ENCODE data around the gene C2orf49. TPM values are rescaled to one million over a fixed set of nuclear protein-coding genes. Genes with fewer than 3 reads are reported as not detected.

Gene C2orf49
- 10 to 100 TPM; 16.5 to 17.6 TPM for total RNA-seq

- Mint-ChIP-seq H3K27me3 (no peaks in the 10 kb centered on the region), H3K9me3 (no peaks in the 10 kb centered on the region), H3K4me3 (peak within 1 kb of the TSS; percentile 97), H3K4me1 (ENCODE audit: low read depth in 2 of 2) (peaks cover 24 to 25% of the 10 kb centered on the region in 2 donors), H3K36me3 (peaks cover 6% of the 10 kb centered on the region), H3K27ac (peak within 1 kb of the TSS; percentile 97 to 99)
- DNase-seq (ENCODE audit: low spot score) (peak; percentile 89), ATAC-seq (peak; percentile 95 to 96)
Observed at GRCh38 chr2:105337122-105338019, at the start of gene C2orf49. Gene C2orf49, plus strand, starts transcription at chr2:105337540. Its CDS starts 48 bp downstream, at chr2:105337588.

- no peak for ATAC-seq
- Mint-ChIP-seq H3K36me3 (peaks cover 29% of the 10 kb centered on the region), H3K9me3 (no peaks in the 10 kb centered on the region), H3K27ac (no peak overlapping the region), H3K27me3 (no peaks in the 10 kb centered on the region), H3K4me1 (ENCODE audit: low read depth in 2 of 2) (peaks cover 0 to 3% of the 10 kb centered on the region in 2 donors), H3K4me3 (no peak overlapping the region)
- DNase-seq (ENCODE audit: low spot score) = no peak
Observed at GRCh38 chr2:105287692-105288091, 49.6 kb upstream of the C2orf49 start.

- H3K27me3 Mint-ChIP-seq = no peaks in the 10 kb centered on the region
- H3K36me3 Mint-ChIP-seq = peaks cover 29% of the 10 kb centered on the region
- DNase-seq (ENCODE audit: low spot score) (no peak), ATAC-seq (no peak)
- H3K4me3 Mint-ChIP-seq = no peak overlapping the region
- peaks cover 0 to 3% of the 10 kb centered on the region in 2 donors for H3K4me1 Mint-ChIP-seq (ENCODE audit: low read depth in 2 of 2)
- H3K9me3 Mint-ChIP-seq = no peaks in the 10 kb centered on the region
- no peak overlapping the region for H3K27ac Mint-ChIP-seq
Observed at GRCh38 chr2:105288133-105288532, 49.2 kb upstream of the C2orf49 start.

- H3K27ac Mint-ChIP-seq = no peak overlapping the region
- no peaks in the 10 kb centered on the region for H3K4me1 Mint-ChIP-seq (ENCODE audit: low read depth in 2 of 2)
- no peak for DNase-seq (ENCODE audit: low spot score)
- no peak overlapping the region for H3K4me3 Mint-ChIP-seq
- H3K36me3 Mint-ChIP-seq = peaks cover 34% of the 10 kb centered on the region
- no peaks in the 10 kb centered on the region for H3K9me3 Mint-ChIP-seq
- no peak for ATAC-seq
- no peaks in the 10 kb centered on the region for H3K27me3 Mint-ChIP-seq
Observed at GRCh38 chr2:105290981-105291660, 46.2 kb upstream of the C2orf49 start.

- ATAC-seq (no peak), DNase-seq (ENCODE audit: low spot score) (no peak)
- no peak overlapping the region for H3K4me3 Mint-ChIP-seq
- no peaks in the 10 kb centered on the region for H3K27me3 Mint-ChIP-seq
- peaks cover 38% of the 10 kb centered on the region for H3K36me3 Mint-ChIP-seq
- no peak overlapping the region for H3K27ac Mint-ChIP-seq
- no peaks in the 10 kb centered on the region for H3K4me1 Mint-ChIP-seq (ENCODE audit: low read depth in 2 of 2)
- H3K9me3 Mint-ChIP-seq = no peaks in the 10 kb centered on the region
Observed at GRCh38 chr2:105291981-105292380, 45.4 kb upstream of the C2orf49 start.

- ATAC-seq (no peak), DNase-seq (ENCODE audit: low spot score) (no peak)
- H3K27me3 Mint-ChIP-seq = no peaks in the 10 kb centered on the region
- H3K4me3 Mint-ChIP-seq = no peak overlapping the region
- H3K27ac Mint-ChIP-seq = no peak overlapping the region
- H3K4me1 Mint-ChIP-seq (ENCODE audit: low read depth in 2 of 2) = no peaks in the 10 kb centered on the region
- H3K9me3 Mint-ChIP-seq = no peaks in the 10 kb centered on the region
- peaks cover 52% of the 10 kb centered on the region for H3K36me3 Mint-ChIP-seq
Observed at GRCh38 chr2:105294046-105294445, 43.3 kb upstream of the C2orf49 start.

GRCh38 chr2:105294844-105295481 is 42.4 kb upstream of the C2orf49 start:
- DNase-seq (ENCODE audit: low spot score) = no peak
- Mint-ChIP-seq H3K4me1 (ENCODE audit: low read depth in 2 of 2) (no peaks in the 10 kb centered on the region), H3K9me3 (no peaks in the 10 kb centered on the region), H3K4me3 (no peak overlapping the region), H3K27ac (no peak overlapping the region), H3K27me3 (no peaks in the 10 kb centered on the region), H3K36me3 (peaks cover 52% of the 10 kb centered on the region)
- ATAC-seq = no peak

GRCh38 chr2:105296017-105296611 is 41.2 kb upstream of the C2orf49 start:
- Mint-ChIP-seq H3K27ac (no peak overlapping the region), H3K4me3 (no peak overlapping the region), H3K36me3 (peaks cover 45% of the 10 kb centered on the region), H3K27me3 (no peaks in the 10 kb centered on the region), H3K9me3 (no peaks in the 10 kb centered on the region), H3K4me1 (ENCODE audit: low read depth in 2 of 2) (no peaks in the 10 kb centered on the region)
- DNase-seq (ENCODE audit: low spot score) (no peak), ATAC-seq (no peak)

GRCh38 chr2:105297216-105297615 is 40.1 kb upstream of the C2orf49 start:
- no peak overlapping the region for H3K27ac Mint-ChIP-seq
- no peak for DNase-seq (ENCODE audit: low spot score)
- no peaks in the 10 kb centered on the region for H3K9me3 Mint-ChIP-seq
- no peaks in the 10 kb centered on the region for H3K27me3 Mint-ChIP-seq
- H3K4me1 Mint-ChIP-seq (ENCODE audit: low read depth in 2 of 2) = peaks cover 6 to 7% of the 10 kb centered on the region in 2 donors
- no peak overlapping the region for H3K4me3 Mint-ChIP-seq
- peaks cover 34% of the 10 kb centered on the region for H3K36me3 Mint-ChIP-seq
- no peak for ATAC-seq

GRCh38 chr2:105298017-105298416 is 39.3 kb upstream of the C2orf49 start:
- Mint-ChIP-seq H3K4me3 (no peak overlapping the region), H3K27me3 (no peaks in the 10 kb centered on the region), H3K4me1 (ENCODE audit: low read depth in 2 of 2) (peaks cover 11 to 15% of the 10 kb centered on the region in 2 donors), H3K36me3 (peaks cover 29% of the 10 kb centered on the region), H3K27ac (no peak overlapping the region), H3K9me3 (no peaks in the 10 kb centered on the region)
- no peak for ATAC-seq
- no peak for DNase-seq (ENCODE audit: low spot score)

GRCh38 chr2:105299290-105299689 is 38.0 kb upstream of the C2orf49 start:
- no peak overlapping the region for H3K4me3 Mint-ChIP-seq
- peaks cover 21% of the 10 kb centered on the region for H3K36me3 Mint-ChIP-seq
- ATAC-seq (no peak), DNase-seq (ENCODE audit: low spot score) (no peak)
- H3K27ac Mint-ChIP-seq = no peak overlapping the region
- no peaks in the 10 kb centered on the region for H3K9me3 Mint-ChIP-seq
- no peaks in the 10 kb centered on the region for H3K27me3 Mint-ChIP-seq
- H3K4me1 Mint-ChIP-seq (ENCODE audit: low read depth in 2 of 2) = peaks cover 19 to 22% of the 10 kb centered on the region in 2 donors

GRCh38 chr2:105301646-105302045 is 35.7 kb upstream of the C2orf49 start:
- Mint-ChIP-seq H3K27ac (no peak overlapping the region), H3K9me3 (no peaks in the 10 kb centered on the region), H3K27me3 (no peaks in the 10 kb centered on the region), H3K4me3 (no peak overlapping the region), H3K4me1 (ENCODE audit: low read depth in 2 of 2) (peaks cover 20 to 25% of the 10 kb centered on the region in 2 donors), H3K36me3 (peaks cover 17% of the 10 kb centered on the region)
- DNase-seq (ENCODE audit: low spot score) (no peak), ATAC-seq (no peak)

- peaks cover 4% of the 10 kb centered on the region for H3K36me3 Mint-ChIP-seq
- H3K9me3 Mint-ChIP-seq = no peaks in the 10 kb centered on the region
- H3K4me1 Mint-ChIP-seq (ENCODE audit: low read depth in 2 of 2) = peaks cover 34 to 42% of the 10 kb centered on the region in 2 donors
- no peak overlapping the region for H3K4me3 Mint-ChIP-seq
- ATAC-seq (no peak), DNase-seq (ENCODE audit: low spot score) (no peak)
- no peak overlapping the region for H3K27ac Mint-ChIP-seq
- no peaks in the 10 kb centered on the region for H3K27me3 Mint-ChIP-seq
Observed at GRCh38 chr2:105307146-105307545, 30.2 kb upstream of the C2orf49 start.

Data from natural killer cell treated with Interleukin-12 subunit alpha and Interleukin-12 subunit beta and Interleukin-15 and Interleukin-18, amount 100 ng/mL, for 72 hours (primary cell).